Measurements from ENCODE around the gene LDLRAD4.
"Not testable (repeated sequence)": the region's sequence is repeated elsewhere in the genome, so short reads cannot be mapped to it uniquely, and the experiment has no call there.

LDLRAD4 gene

DNA sequence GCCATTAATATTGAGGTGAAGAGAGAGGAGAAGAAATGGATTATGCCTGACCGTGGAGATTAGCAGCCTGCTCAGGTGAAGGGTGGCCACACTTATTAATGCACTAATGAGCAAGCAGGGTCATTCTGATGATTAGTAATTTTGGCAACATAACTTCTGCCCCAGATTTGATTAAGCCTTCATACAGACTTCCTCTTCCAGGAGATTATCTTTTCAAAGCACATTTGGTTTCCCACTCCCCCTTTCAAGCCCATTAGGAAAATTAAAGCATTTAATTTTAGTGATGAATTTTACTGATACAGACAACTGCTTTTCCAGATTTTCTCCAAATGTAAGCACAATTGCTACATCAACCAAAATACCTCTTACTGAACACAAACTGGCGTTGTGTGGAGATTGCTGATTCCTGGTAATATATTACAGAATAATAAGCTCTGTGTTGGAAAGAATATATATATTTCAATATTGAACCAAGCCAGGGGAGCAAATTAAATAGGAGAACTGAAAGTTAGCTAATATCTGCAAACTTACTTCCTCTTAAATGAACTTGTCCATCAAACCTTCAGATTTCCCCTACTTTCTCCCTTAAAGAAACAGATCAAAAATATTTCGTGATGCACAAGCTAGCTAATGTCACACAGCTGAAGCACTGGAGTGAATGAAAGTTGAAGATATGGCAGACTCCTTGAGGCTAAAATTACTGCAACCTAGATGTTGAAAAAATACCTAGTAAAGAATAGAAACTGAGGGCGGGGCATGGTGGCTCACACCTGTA lies 367.0 kb downstream of the LDLRAD4 start:
- DNase-seq: no peak

DNA sequence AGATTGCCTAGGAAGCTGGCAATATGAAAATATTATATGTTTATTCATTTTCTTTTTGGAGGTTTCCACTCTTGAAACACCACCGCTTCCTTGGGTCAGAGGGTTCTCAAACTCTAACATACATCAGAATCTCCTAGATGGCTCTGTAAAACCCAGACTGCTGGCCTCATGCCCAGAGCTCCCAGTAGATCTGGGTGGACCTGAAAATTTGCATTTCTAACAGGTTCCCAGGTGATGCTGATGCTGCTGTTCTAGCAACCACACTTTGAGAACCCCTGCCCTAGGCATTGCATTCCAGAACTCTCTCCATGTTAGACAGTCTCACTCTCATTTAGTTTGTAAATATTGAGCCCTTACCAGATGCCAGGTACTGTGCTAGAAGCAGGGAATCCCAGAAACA lies 368.4 kb downstream of the LDLRAD4 start:
- no peak for DNase-seq

DNA sequence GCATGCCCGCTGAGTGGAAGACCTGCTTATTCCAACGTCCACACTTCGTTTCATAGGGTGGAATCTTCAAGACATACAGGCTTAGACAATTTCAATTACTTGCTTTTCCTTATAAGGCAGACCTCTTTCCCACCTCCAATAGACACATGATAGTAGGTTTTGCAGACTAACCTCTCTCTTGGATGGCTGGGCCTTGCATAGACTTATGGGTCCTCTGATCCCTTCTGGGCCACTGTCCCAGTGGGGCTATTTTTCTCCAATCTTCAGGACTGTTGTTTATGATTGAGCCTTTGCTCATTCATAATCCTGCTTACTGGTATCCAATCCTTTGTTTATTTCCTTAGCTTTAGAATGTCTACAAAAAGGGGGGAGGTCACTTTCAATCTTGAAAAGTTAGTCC lies 368.9 kb downstream of the LDLRAD4 start:
- no peak for DNase-seq

DNA sequence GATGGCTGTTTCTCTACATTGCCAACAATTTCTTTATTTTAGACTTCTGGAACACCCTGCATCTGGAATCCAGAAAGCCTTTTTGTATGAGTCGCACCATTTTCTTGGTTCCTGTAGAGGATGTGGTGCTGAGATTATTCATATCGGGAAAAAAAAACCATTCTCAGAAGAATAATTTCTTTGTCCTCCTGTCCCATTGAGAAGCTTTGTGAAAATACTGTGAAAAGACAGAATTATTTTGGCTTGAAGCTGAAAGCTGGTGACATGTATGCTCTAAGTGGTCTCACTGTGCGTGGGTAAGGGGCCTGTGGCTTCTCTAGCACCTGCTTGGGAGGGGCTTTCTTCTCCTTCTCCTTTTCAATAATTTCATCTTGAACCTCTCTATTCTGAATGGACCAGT lies 369.4 kb downstream of the LDLRAD4 start:
- DNase-seq: no peak

DNA sequence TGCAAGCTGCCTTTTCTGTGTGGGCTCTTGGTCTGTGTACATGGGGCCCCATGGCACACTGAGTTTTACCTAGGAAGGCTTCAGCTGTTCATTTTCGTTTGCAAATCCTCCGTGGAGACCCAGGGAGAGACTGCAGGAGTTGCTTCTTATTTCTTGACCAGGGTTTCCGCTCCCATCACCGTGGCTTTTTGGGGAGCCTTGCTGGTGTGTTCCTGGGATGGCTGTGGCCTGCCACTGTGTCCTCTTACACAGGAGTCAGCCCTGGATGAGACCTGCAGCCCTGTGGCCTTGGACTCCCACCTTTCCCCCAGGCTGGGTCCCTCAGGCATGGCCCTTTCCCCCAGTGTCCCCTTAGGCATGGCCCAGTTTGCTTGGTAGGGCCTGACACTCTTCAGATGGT lies 370.8 kb downstream of the LDLRAD4 start:
- no peak for DNase-seq

DNA sequence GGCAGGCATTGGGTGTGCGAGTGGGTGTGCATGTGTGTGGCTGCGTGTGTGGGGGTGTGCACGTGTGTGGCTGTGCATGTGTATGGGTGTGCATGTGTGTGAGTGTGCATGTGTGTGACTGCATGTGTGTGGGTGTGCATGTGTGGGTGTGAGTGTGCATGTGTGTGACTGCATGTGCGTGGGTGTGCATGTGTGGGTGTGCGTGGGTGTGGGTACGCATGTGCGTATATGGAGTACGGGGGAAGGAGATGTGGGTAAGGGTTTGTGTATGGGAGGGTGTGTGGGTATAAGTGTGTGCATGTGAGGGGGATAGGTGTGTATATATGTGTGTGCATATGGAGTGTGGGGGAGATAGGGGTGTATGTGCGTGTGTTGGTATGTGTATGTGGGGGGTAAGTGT lies 371.4 kb downstream of the LDLRAD4 start:
- DNase-seq: no peak

DNA sequence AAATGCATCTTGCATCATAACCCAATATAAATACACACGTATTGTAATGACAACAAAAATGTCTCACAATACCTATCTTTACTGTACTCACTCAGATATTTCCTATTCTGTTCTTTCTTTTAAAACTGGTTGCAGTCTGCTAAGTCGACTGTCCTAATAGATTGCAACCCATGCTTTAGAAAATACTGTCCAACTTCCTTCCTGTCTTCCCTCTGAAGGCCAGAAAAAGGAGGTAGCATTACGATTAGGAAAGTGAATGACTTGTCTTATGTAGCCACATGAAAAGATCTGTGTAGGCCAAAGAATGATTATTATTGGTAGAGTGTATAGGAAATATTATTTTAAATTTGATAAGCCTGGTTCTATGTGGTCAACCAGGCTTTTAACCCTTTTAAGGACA lies 373.7 kb downstream of the LDLRAD4 start:
- DNase-seq: no peak

DNA sequence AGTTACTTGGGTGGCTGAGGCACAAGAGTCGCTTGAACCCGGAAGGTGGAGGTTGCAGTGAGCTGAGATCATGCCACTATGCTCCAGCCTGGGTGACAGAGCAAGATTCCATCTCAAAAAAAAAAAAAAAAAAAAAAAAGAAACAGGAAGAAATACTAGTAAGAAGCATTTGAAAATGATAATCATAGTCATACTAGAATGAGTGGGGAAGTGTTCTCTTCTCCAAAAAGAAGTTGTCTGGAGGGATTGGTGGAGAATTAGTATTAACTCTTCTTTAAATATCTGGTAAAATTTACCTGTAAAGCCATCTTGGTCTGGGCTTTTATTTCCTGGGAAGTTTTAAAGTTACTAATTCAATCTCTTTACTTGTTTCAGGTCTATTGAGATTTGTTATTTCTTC lies 376.0 kb downstream of the LDLRAD4 start:
- no peak for DNase-seq

DNA sequence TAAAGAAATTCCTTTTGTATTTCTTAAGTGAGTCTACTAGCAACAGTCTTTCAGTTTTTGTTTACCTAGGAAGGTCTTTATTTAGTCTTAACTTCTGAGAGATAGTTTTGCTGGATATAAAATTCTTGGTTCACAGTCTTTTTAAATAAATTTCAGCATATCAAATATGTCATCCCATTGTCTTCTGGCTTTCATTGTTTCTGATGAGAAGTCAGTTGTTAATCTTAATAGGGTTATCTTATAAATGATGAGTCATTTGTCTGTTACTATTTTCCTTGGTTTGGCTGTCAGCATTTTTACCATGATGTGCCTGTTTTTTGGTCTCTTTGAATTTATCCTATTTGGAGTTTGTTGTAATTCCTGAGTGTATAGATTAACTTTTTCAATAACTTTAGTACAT lies 378.5 kb downstream of the LDLRAD4 start:
- DNase-seq: peak; percentile 55

DNA sequence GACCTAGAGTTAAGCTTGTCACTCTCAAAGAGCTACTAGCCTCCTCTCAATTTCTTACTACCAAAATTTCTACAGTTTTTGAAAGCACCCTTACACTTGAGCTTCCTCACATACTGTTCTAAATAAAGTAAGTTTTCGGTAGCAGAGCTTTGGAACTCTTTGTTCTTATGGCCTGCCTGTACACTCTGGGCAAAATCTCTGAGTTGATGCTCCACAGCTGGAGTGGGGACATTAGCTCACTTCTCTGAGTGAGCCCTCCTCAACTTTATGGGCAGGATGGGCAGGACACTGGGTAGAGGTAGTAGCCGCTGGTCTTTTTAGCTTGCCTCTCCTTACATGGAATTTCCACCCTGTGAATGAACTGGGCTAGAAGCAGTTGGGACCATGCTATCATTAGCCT lies 380.0 kb downstream of the LDLRAD4 start:
- DNase-seq: no peak

DNA sequence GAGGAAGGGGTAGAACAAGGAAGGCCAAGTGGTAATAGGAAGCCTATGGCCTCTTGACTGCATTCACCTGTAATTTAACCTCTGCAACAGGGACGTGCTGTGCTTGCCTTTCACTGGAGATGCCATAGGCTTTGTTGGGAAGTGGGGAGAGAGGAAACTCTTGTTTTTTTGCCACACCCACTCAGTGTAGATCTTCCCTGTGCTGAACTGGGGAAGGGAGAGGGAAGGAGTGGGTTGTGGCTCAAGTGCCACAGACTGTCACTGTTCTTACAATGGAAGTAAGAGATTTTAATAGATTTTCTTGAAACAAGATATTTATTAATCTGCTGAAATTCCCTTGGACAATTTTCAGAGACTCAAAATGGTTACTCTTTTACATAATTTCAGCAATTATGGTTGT lies 380.5 kb downstream of the LDLRAD4 start:
- DNase-seq: no peak

DNA sequence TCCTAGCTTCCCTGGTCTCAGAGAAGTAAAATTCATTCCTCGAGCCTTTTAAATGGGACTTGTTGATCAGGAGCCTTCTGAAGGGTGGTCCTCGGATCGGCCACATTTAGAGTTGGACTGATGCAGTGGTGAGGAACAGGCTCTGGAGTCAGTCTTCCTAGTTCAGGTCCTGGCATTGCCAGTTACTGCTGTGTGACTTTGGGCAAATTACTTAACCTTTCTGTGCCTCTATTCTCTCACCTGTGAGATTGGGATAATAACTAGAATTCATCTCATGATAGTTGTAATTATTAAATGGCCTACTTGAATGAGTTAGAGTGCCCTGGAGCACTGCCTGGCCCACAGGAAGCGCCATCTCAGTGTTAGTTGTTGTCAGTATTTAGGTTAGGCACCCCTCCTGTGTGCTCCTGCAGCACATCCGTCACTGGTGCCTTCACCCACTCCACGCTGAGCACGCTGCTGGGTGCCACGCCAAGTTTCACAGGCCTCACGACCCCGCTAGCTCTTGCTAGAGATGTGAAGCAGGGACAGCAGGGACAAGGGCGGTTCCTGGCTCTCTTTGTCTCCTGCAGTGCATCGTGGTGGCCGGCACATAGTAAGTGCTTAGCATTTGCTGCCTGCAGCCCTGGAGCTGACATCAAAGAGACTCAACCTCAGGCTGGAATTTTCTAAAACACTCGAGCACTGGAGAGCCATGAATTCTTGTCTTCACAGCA lies 384.9 kb downstream of the LDLRAD4 start:
- no peak for DNase-seq

DNA sequence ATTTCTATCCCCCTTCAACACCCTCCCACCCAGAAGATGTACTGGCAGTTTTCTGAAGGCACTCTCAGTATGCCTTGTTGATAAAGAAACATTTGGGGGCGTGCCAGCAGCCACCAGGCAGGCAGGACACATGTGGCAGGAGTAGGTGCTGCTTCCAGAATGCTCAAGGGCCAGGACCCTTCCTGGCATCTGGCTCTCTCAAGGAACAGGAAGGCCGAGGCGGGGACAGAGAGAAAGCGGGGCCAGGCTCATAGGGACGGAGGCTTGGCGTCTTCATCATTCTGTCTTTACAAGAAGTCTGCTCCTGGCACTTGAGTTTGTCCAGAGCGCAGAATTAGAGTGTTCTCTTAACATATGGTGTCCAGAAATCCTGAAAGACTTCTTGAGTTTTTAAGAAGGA lies 386.2 kb downstream of the LDLRAD4 start:
- DNase-seq: no peak

DNA sequence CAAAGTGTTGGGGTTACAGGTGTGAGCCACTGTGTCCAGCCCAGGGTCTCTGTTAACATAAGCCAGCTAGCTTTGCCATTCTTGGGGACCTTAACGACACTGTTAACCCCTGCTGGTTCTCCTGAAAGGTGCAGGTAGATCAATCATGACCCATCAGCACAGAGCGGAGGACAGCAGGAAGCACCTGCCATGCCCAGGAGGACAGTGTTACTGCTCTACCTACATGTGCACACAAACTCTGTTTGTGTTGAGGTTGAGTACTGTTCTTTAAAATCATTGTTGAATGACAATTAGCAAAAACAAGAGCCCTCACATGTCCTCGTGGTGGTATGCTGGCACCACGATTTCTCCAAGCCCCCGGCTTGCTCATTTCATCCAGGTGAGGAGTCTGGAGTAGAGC lies 386.9 kb downstream of the LDLRAD4 start:
- DNase-seq: no peak

DNA sequence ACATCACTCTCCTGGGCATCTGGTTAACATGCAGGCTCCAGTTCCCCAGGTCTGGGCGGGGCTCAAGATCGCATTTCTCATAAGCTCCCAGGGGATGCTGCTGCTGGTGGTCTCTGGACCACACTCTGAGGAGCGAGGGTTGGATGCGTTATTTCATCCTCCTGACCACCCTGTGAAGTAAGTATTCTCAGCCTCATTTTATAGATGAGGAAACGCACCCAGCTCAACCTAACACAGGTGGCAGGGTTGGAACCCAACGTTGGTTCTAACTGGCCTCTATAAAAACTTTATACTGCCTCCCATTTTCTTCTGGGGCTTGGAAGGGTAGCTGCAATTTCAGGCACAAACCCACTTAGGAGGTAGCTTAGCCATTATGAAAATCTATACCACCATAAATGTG lies 387.3 kb downstream of the LDLRAD4 start:
- DNase-seq: no peak

DNA sequence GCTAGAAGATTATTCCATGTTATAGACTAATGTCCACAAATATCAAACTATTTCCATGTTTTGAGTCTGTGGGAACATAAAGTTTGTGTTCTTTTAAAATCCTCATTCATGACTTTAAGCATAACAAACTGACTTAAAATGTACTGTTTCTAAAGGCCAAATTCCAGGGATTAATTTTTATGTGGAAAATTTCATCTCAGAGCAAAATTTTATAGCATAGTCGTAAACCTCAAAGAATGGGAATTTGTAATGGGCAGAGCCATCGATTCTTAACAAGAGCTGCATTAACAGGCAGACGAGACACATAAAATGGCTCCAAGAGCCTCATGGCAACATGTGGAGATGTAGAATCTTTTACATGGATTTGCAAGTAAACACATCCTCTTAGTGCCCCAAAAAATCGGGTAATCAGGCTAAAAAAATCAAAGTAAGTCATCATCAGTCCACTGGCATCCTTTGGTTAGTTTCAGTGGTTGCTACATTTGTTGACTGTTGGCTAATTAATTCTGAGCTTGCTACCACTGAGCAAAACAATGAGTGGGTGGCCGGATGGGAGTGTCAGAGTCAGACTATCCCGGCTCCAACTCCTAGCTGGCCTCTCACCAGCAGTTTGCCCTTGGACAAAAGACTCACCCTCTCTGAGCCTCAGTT lies 388.2 kb downstream of the LDLRAD4 start:
- DNase-seq: no peak

DNA sequence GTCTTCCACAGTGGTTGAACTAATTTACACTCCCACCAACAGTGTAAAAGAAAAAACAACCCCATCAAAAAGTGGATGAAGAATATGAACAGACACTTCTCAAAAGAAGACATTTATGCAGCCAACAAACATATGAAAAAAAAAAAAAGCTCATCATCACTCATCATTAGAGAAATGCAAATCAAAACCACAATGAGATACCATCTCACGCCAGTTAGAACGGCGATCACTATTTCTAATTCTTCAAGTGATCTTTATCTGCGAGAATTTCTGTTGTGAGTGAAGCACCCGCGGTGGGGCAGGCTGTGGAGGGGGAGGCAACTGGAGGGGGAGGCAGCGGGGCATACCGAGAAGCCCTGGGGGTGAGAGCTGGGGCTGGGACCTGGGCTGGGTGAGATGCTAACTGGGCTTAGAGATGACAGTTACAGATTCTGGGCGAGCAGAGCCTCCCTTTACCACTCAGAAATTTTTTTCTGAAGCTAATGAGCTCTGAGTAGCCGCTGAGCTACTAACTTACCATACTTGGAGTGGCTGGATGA lies 389.5 kb downstream of the LDLRAD4 start:
- not testable (repeated sequence) for DNase-seq

DNA sequence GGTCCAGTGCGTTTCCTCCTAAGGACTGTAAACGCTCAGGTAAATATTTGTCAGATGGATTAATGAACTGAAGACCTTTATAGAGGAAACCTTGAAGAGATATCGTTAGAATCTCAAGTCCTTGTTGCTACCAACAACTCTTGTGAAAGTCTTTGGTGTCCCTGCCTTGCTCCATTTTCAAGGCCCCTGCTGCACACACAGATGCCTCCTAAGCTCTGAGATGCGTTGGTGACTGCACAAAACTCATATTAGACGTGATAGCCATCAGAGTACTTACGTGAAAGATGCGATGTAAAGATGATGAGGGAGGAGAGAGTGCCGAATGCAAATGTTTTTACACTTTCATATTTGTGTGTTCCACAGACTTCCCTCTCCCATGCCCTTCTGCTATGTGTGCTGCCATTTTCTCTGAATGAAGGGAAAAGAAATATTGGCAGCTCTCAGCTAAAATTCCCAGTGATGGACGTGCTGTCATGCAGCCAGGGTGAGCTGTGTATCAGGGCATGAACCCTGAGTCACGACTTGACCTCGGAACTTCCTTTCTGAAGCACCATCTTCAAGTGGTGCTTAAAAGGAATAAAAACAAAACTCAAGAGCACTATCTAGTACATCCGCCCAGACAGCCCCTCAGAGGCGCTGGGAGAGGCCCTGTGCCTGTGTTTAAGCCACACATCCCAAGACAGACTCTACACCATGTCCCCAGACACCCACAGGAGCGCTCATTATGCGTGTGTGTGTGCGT lies 390.4 kb downstream of the LDLRAD4 start:
- DNase-seq: no peak

DNA sequence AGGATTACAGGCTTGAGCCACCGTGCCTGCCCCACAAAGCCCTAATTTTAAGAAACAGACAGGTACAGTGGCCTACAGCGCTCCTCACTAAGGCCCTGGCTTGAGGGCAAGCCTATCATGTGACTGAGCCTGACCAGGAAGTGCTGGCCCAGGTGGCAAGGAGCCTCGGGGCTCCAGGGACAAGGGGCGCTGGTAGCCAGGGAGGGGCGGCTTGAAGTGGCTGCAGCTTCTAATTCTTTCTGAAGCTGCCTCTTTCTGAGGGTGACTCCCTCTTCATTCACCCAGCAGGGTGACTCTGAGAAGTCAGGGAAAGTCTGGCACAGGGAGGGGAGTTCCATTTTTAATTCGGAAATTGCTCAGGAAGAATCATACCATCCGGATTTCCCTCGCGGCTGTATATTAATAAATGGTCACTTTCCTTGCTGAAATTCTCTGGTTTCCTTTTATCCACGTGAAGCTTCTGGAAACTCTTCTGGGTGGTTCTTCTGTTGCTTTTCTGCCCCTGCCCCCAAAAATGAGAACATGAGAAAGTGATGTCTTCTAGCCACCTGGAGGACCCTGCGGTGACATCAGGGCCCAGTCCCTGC lies 392.1 kb downstream of the LDLRAD4 start:
- DNase-seq: no peak

DNA sequence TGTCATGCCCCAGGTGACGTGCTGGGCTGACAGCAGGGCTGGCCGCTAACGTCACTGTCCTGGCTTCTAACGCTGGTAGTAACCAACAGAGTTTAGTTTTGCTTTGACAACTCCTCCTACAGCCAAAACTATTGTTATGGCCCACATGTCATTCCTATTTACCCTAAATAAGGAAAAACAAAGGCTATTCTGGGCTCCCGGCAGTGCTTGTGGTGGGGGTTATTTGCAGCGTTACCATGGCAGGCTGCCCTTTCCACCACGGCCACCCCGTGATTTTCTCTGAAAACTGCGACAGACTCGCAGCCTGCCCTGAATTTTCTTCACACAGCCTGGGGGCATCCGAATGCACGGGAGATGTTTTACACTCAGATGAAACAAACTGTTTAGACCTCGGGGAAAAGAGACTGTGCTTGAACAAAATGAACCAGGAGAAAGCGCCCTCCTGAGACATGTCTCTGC lies 392.6 kb downstream of the LDLRAD4 start:
- DNase-seq: no peak

DNA sequence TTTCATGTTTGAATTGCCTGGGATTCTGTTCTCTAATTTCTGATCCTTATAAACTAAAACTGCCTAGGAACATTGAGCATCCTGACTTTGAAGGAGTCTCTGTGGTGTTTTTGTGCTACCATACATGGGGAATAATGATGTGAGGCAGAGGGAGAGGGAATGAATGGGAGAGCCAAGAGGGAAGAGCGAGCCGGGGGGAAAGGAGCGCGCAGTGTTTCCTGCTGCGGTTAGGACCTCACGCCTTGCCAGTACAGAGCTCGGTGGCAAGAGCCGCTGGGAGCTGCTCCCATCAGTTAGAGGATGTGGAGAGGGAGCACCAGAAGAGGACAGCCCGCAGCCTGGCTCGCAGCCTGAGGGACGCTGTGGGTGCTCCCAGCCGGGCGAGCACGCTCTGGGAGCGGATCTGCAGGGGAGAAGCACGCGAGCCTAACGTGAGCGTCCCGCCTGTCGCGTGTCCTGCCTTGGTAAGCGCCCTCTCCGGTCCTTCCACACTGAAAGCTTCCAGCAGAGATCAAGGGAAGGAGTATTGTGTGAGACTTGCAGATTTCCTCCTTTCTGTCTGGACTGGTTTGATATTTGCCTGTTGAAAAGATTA lies 393.1 kb downstream of the LDLRAD4 start:
- peak; percentile 69 for DNase-seq
